Measurements from ENCODE around the gene ASB18. TPM values are rescaled to one million over a fixed set of nuclear protein-coding genes. Genes with fewer than 3 reads are reported as not detected.

ASB18 gene
- total RNA-seq, 4 donors from 2014 or later, result not detected

GRCh38 chr2:236237468-236238190, 26.6 kb downstream of the ASB18 start:
- H3K4me1 ChIP-seq, result peaks cover 0 to 5% (median 0%) of the 10 kb centered on the region in 4 donors
- no peak overlapping the region for H3K27ac ChIP-seq
- no peak for DNase-seq
- H3K36me3 ChIP-seq, result no peaks in the 10 kb centered on the region
- H3K27me3 ChIP-seq, result peaks cover 0 to 14% of the 10 kb centered on the region in 2 donors
- H3K4me3 ChIP-seq, result no peak overlapping the region
- no peak for TF ChIP-seq CTCF (IDR thresholded peaks at IDR 0.05)
- no peak for TF ChIP-seq POLR2A (IDR thresholded peaks at IDR 0.05)
- peaks cover 0 to 2% (median 0%) of the 10 kb centered on the region in 4 donors for H3K9me3 ChIP-seq

- DNase-seq, result no peak
- no peak overlapping the region for H3K4me3 ChIP-seq
- H3K27ac ChIP-seq, result no peak overlapping the region
- TF ChIP-seq CTCF (IDR thresholded peaks at IDR 0.05) (no peak), POLR2A (IDR thresholded peaks at IDR 0.05) (no peak)
- peaks cover 0 to 14% of the 10 kb centered on the region in 2 donors for H3K27me3 ChIP-seq
- peaks cover 0 to 3% (median 0%) of the 10 kb centered on the region in 4 donors for H3K9me3 ChIP-seq
- peaks cover 0 to 5% (median 0%) of the 10 kb centered on the region in 4 donors for H3K4me1 ChIP-seq
- no peaks in the 10 kb centered on the region for H3K36me3 ChIP-seq
Measured at GRCh38 chr2:236236559-236237452, 27.4 kb downstream of the ASB18 start.

- Histone ChIP-seq H3K4me1 (no peaks in the 10 kb centered on the region), H3K4me3 (no peak overlapping the region), H3K27me3 (no peaks in the 10 kb centered on the region), H3K9me3 (peaks cover 0 to 7% (median 1%) of the 10 kb centered on the region in 4 donors), H3K27ac (no peak overlapping the region), H3K36me3 (no peaks in the 10 kb centered on the region)
- TF ChIP-seq POLR2A (IDR thresholded peaks at IDR 0.05) (no peak), CTCF (IDR thresholded peaks at IDR 0.05) (no peak)
- no peak for DNase-seq
Measured at GRCh38 chr2:236229186-236229585, 35.0 kb downstream of the ASB18 start.

GRCh38 chr2:236223675-236224074, 40.5 kb downstream of the ASB18 start:
- Histone ChIP-seq H3K27ac (no peak overlapping the region), H3K4me1 (no peaks in the 10 kb centered on the region), H3K4me3 (no peak overlapping the region), H3K9me3 (peaks cover 0 to 3% (median 0%) of the 10 kb centered on the region in 4 donors), H3K36me3 (no peaks in the 10 kb centered on the region), H3K27me3 (no peaks in the 10 kb centered on the region)
- DNase-seq, result no peak
- no peak for TF ChIP-seq CTCF (IDR thresholded peaks at IDR 0.05)

GRCh38 chr2:236221798-236222197, 42.4 kb downstream of the ASB18 start:
- no peak overlapping the region for H3K4me3 ChIP-seq
- H3K27me3 ChIP-seq, result no peaks in the 10 kb centered on the region
- H3K4me1 ChIP-seq, result no peaks in the 10 kb centered on the region
- H3K36me3 ChIP-seq, result no peaks in the 10 kb centered on the region
- peaks cover 0 to 3% (median 0%) of the 10 kb centered on the region in 4 donors for H3K9me3 ChIP-seq
- no peak for DNase-seq
- H3K27ac ChIP-seq, result no peak overlapping the region
- TF ChIP-seq POLR2A (IDR thresholded peaks at IDR 0.05) (no peak), CTCF (IDR thresholded peaks at IDR 0.05) (no peak)

Measured in Peyer's patch (tissue), 4 donors.